Measurements from ENCODE around the gene CDK5RAP1.
"Not testable (repeated sequence)": the region's sequence is repeated elsewhere in the genome, so short reads cannot be mapped to it uniquely, and the experiment has no call there.

CDK5RAP1 gene

DNA sequence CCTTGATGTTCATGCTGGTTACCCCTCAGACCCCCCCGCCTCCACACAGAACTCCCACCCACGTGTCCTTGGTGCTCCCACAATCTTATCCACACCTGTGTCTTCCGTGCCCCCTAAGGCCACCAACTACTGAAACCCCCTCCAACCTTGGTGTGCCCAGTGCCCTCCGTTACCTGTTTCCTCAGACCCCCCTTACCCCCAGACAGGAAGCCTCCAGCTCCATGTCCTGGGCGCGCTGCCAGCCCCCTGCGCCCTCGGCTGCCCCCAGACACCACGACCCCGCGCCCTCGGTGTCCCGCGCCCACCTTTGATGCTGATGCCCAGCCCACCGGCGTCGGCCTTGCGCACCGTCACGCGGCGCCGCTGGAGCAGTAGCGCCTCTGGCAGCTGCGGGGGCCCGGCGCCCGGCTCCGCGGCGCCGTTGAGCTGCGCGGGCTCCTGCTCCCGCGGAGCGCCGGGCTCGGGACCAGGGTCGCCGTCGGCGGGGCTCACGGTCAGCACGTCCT lies 41.7 kb upstream of the CDK5RAP1 start:
- ATAC-seq: peak; percentile 13
- TF ChIP-seq ISL1 (CRISPR knock-in tag; IDR thresholded peaks at IDR 0.05) (no peak), OSR1 (CRISPR knock-in tag; IDR thresholded peaks at IDR 0.05) (no peak), ZFP3 (CRISPR knock-in tag; IDR thresholded peaks at IDR 0.05) (peak; percentile 86), TCF4 (CRISPR knock-in tag; IDR thresholded peaks at IDR 0.05; ENCODE audit: borderline replicate concordance) (no peak), TOX (CRISPR knock-in tag; IDR thresholded peaks at IDR 0.05; ENCODE audit: borderline replicate concordance) (no peak)
- TF ChIP-seq, protein P1, sequence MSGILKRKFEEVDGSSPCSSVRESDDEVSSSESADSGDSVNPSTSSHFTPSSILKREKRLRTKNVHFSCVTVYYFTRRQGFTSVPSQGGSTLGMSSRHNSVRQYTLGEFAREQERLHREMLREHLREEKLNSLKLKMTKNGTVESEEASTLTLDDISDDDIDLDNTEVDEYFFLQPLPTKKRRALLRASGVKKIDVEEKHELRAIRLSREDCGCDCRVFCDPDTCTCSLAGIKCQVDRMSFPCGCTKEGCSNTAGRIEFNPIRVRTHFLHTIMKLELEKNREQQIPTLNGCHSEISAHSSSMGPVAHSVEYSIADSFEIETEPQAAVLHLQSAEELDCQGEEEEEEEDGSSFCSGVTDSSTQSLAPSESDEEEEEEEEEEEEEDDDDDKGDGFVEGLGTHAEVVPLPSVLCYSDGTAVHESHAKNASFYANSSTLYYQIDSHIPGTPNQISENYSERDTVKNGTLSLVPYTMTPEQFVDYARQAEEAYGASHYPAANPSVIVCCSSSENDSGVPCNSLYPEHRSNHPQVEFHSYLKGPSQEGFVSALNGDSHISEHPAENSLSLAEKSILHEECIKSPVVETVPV (CRISPR knock-in tag; IDR thresholded peaks at IDR 0.05): no peak
- TF ChIP-seq, protein P2, sequence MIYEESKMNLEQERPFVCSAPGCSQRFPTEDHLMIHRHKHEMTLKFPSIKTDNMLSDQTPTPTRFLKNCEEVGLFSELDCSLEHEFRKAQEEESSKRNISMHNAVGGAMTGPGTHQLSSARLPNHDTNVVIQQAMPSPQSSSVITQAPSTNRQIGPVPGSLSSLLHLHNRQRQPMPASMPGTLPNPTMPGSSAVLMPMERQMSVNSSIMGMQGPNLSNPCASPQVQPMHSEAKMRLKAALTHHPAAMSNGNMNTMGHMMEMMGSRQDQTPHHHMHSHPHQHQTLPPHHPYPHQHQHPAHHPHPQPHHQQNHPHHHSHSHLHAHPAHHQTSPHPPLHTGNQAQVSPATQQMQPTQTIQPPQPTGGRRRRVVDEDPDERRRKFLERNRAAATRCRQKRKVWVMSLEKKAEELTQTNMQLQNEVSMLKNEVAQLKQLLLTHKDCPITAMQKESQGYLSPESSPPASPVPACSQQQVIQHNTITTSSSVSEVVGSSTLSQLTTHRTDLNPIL (CRISPR knock-in tag; IDR thresholded peaks at IDR 0.05; ENCODE audit: low read depth): no peak

DNA sequence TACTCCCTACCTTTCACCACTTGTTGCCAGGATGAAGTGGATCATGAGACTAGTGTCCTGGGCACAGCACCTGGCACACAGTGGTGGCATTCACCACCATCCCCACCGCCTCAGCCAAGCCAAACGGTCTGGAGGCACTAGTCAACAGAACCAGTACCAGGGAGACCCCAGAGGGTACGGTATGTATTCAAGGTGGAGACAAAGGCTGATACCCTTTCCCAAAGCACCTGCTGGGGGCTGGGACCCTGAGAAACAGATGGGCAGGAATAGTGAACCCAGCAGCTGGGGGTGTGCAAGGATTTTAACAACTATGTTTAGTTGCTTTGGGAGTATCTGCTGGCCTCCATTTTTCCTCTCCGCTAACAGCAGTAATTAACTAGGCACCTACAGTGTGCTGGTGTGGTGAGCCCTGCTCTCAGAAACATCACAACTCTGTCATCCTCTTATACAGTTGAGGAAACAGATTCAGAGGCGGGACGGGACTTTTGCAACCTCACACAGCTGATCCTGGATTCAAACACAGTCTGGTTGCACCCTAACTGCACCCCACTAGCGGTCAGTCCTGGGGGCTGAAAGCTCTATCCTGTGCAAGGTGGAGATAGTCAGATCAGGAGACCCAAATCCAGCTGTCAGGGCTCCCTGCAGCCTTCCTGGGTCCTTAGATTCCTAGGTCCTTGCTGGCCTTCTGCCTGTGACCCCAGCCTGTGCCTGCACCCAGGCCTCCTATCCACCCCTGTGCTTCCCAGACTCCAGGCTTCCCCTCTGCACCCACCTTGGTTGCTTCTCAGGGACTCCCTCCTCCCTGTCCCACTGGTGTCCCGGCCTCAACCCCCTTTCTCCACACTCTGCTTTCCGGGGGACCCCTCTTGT lies 41.1 kb upstream of the CDK5RAP1 start:
- no peak for ATAC-seq
- TF ChIP-seq ZFP30 (CRISPR knock-in tag; IDR thresholded peaks at IDR 0.05): no peak
- no peak for TF ChIP-seq CSDC2 (CRISPR knock-in tag; IDR thresholded peaks at IDR 0.05)
- TF ChIP-seq, protein P3, sequence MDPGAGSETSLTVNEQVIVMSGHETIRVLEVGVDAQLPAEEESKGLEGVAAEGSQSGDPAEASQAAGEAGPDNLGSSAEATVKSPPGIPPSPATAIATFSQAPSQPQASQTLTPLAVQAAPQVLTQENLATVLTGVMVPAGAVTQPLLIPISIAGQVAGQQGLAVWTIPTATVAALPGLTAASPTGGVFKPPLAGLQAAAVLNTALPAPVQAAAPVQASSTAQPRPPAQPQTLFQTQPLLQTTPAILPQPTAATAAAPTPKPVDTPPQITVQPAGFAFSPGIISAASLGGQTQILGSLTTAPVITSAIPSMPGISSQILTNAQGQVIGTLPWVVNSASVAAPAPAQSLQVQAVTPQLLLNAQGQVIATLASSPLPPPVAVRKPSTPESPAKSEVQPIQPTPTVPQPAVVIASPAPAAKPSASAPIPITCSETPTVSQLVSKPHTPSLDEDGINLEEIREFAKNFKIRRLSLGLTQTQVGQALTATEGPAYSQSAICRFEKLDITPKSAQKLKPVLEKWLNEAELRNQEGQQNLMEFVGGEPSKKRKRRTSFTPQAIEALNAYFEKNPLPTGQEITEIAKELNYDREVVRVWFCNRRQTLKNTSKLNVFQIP (CRISPR knock-in tag; IDR thresholded peaks at IDR 0.05; ENCODE audit: borderline replicate concordance, low read depth): no peak
- TF ChIP-seq ZFP3 (CRISPR knock-in tag; IDR thresholded peaks at IDR 0.05): no peak
- no peak for TF ChIP-seq BACH2 (CRISPR knock-in tag; IDR thresholded peaks at IDR 0.05; ENCODE audit: borderline replicate concordance)
- no peak for TF ChIP-seq ZNF70 (CRISPR knock-in tag; IDR thresholded peaks at IDR 0.05)
- TF ChIP-seq, protein P4, sequence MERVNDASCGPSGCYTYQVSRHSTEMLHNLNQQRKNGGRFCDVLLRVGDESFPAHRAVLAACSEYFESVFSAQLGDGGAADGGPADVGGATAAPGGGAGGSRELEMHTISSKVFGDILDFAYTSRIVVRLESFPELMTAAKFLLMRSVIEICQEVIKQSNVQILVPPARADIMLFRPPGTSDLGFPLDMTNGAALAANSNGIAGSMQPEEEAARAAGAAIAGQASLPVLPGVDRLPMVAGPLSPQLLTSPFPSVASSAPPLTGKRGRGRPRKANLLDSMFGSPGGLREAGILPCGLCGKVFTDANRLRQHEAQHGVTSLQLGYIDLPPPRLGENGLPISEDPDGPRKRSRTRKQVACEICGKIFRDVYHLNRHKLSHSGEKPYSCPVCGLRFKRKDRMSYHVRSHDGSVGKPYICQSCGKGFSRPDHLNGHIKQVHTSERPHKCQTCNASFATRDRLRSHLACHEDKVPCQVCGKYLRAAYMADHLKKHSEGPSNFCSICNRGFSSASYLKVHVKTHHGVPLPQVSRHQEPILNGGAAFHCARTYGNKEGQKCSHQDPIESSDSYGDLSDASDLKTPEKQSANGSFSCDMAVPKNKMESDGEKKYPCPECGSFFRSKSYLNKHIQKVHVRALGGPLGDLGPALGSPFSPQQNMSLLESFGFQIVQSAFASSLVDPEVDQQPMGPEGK (CRISPR knock-in tag; IDR thresholded peaks at IDR 0.05; ENCODE audit: borderline replicate concordance): no peak
- no peak for TF ChIP-seq ARNTL (CRISPR knock-in tag; IDR thresholded peaks at IDR 0.05; ENCODE audit: borderline replicate concordance, low read depth)

DNA sequence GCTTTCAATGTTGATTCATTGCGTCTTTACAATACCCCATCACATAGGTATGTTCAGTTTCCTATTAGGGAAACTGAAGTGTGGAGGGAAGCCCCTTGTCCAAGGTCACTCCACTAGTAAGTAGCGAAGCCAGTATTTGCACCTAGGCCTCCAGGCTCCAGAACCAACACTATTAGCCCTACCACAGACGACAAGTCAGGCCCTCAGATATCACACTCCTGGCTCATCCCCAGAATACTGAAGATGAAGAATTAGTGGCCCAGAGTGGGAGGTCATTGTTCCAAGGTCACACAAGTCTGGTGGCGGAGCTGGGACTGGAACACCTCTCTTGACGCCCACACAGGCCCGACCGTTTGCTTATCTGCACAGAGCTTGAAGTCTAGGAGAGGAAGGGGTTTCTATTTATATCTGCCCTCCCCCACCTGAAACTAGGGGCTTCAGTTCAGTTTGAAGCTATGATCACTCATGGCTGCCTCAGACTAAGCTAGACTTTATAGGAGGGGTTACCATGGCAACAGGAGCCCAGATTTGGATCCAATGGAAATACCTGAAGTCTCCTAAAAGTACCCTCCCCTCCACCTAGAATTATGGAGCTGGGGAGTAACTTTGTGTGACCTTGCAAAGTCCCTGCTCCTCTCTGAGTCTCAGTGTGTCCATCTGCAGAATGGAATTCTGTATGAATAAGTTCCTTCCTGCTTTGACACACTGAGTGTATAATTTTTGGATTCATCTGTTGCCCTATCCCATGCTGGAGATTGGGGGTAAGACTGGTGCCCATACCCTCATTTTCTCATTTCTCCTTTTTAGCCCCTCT lies 40.0 kb upstream of the CDK5RAP1 start:
- no peak for TF ChIP-seq TOX (CRISPR knock-in tag; IDR thresholded peaks at IDR 0.05; ENCODE audit: borderline replicate concordance)
- TF ChIP-seq ZNF8 (CRISPR knock-in tag; IDR thresholded peaks at IDR 0.05): no peak
- TF ChIP-seq CSDC2 (CRISPR knock-in tag; IDR thresholded peaks at IDR 0.05): no peak
- TF ChIP-seq ARNTL (CRISPR knock-in tag; IDR thresholded peaks at IDR 0.05; ENCODE audit: borderline replicate concordance, low read depth): no peak
- TF ChIP-seq, protein P5, sequence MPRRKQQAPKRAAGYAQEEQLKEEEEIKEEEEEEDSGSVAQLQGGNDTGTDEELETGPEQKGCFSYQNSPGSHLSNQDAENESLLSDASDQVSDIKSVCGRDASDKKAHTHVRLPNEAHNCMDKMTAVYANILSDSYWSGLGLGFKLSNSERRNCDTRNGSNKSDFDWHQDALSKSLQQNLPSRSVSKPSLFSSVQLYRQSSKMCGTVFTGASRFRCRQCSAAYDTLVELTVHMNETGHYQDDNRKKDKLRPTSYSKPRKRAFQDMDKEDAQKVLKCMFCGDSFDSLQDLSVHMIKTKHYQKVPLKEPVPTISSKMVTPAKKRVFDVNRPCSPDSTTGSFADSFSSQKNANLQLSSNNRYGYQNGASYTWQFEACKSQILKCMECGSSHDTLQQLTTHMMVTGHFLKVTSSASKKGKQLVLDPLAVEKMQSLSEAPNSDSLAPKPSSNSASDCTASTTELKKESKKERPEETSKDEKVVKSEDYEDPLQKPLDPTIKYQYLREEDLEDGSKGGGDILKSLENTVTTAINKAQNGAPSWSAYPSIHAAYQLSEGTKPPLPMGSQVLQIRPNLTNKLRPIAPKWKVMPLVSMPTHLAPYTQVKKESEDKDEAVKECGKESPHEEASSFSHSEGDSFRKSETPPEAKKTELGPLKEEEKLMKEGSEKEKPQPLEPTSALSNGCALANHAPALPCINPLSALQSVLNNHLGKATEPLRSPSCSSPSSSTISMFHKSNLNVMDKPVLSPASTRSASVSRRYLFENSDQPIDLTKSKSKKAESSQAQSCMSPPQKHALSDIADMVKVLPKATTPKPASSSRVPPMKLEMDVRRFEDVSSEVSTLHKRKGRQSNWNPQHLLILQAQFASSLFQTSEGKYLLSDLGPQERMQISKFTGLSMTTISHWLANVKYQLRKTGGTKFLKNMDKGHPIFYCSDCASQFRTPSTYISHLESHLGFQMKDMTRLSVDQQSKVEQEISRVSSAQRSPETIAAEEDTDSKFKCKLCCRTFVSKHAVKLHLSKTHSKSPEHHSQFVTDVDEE (CRISPR knock-in tag; IDR thresholded peaks at IDR 0.05): no peak
- no peak for TF ChIP-seq ZC3H10 (CRISPR knock-in tag; IDR thresholded peaks at IDR 0.05)
- TF ChIP-seq, protein P1 (CRISPR knock-in tag; IDR thresholded peaks at IDR 0.05): no peak
- TF ChIP-seq, protein P3 (CRISPR knock-in tag; IDR thresholded peaks at IDR 0.05; ENCODE audit: borderline replicate concordance, low read depth): no peak
- ATAC-seq: no peak

DNA sequence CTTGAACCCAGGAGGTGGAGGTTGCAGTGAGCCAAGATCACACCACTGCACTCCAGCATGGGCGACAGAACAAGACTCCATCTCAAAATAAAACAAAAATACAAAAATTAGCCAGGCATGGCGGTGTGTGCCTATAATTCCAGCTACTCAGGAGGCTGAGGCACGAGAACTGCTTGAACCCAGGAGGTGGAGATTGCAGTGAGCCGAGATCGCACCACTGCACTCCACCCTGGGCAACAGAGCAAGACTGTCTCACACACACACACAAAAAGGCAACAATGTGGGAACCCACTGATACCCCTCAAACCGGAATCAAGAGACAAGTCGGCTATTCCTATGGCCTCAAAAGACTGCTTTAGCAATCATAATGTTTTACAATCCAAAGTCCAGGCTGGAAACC lies 39.2 kb upstream of the CDK5RAP1 start:
- ATAC-seq: not testable (repeated sequence)
